ENCODE measurements around the gene EPN2. TPM values are rescaled to one million over a fixed set of nuclear protein-coding genes. Genes with fewer than 3 reads are reported as not detected.

The EPN2 gene
- total RNA-seq, 6 donors from 2014 or later: 26.3 to 64.5 (median 47.9) TPM

- no peak for TF ChIP-seq EP300 (IDR thresholded peaks at IDR 0.05)
- no peak for TF ChIP-seq POLR2A (IDR thresholded peaks at IDR 0.05)
- peak in 1 of 2 donors; percentile 27 for TF ChIP-seq POLR2AphosphoS5 (IDR thresholded peaks at IDR 0.05)
- TF ChIP-seq CTCF (IDR thresholded peaks at IDR 0.05): peak in 5 of 6 experiments; percentile 12 to 44 (median 28)
- peak overlapping the region in 2 of 4 donors; percentile 44 to 51 for H3K27ac ChIP-seq
- peak; percentile 44 to 45 for DNase-seq
- peaks cover 0 to 32% (median 6%) of the 10 kb centered on the region in 4 donors for H3K36me3 ChIP-seq
- no peaks in the 10 kb centered on the region for H3K9me3 ChIP-seq
- no peak overlapping the region for H3K4me3 ChIP-seq
- no peaks in the 10 kb centered on the region for H3K27me3 ChIP-seq
- ATAC-seq (ENCODE audit: low FRiP score in 2 of 2): peak in 1 of 2 donors; percentile 55
- WGBS, 2 donors: 61 to 72% methylated on average over 11 to 19 of the region's 19 CpGs
- H3K4me1 ChIP-seq: peaks cover 4 to 20% (median 15%) of the 10 kb centered on the region in 4 donors
Measured at GRCh38 chr17:19317359-19318095, 80.4 kb downstream of the EPN2 start.

GRCh38 chr17:19318611-19319010, 81.4 kb downstream of the EPN2 start:
- WGBS, 2 donors: 82 to 83% methylated on average over 6 of the region's 6 CpGs
- Histone ChIP-seq H3K4me1 (peaks cover 4 to 11% (median 10%) of the 10 kb centered on the region in 4 donors), H3K36me3 (peaks cover 0 to 22% (median 0%) of the 10 kb centered on the region in 4 donors), H3K27me3 (no peaks in the 10 kb centered on the region), H3K4me3 (no peak overlapping the region), H3K27ac (no peak overlapping the region), H3K9me3 (no peaks in the 10 kb centered on the region)
- TF ChIP-seq POLR2AphosphoS5 (IDR thresholded peaks at IDR 0.05) (no peak), EP300 (IDR thresholded peaks at IDR 0.05) (no peak), POLR2A (IDR thresholded peaks at IDR 0.05) (no peak), CTCF (IDR thresholded peaks at IDR 0.05) (no peak)
- no peak for ATAC-seq (ENCODE audit: low FRiP score in 2 of 2)
- no peak for DNase-seq

DNA sequence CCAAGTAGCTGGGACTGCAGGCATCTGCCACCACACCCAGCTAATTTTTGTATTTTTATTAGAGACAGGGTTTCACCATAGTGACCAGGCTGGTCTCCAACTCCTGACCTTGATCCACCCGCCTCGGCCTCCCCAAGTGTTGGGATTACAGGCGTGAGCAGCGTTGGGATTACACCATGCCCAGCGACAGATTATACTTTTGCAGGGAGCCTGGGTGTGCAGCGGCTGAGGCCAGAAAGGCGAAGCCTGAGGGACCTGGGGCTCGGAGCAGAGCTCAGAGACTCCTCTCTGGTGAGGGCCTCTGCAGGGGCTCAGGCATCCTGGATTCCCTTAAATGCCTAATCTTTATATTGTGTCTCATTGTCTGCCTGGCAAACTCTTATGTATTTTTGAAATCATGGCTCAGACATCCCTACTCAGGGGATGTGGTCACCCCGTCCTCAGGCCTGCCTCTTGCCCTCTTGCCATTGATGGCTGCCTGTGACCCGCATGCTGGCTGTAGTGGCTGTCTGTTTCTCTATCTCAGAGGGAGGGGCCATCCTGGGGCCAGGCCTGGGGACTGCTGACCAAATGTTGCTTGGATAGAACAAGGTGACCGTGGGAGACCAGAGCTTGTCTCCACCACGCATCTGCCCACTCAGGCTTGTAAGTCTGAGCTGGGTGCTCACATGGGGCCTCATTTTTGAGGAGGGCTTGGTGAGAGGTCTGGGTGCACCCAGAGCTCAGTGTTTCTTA, 82.8 kb downstream of the EPN2 start:
- no peaks in the 10 kb centered on the region for H3K9me3 ChIP-seq
- 96 to 99% methylated on average over 9 to 12 of the region's 12 CpGs for WGBS, 2 donors
- no peak for DNase-seq

GRCh38 chr17:19320876-19321275, 83.7 kb downstream of the EPN2 start:
- DNase-seq (no peak), ATAC-seq (ENCODE audit: low FRiP score in 2 of 2) (no peak)
- Histone ChIP-seq H3K4me1 (peaks cover 0 to 6% (median 4%) of the 10 kb centered on the region in 4 donors), H3K27me3 (no peaks in the 10 kb centered on the region), H3K27ac (no peak overlapping the region), H3K9me3 (no peaks in the 10 kb centered on the region), H3K4me3 (no peak overlapping the region), H3K36me3 (peaks cover 0 to 10% (median 0%) of the 10 kb centered on the region in 4 donors)
- TF ChIP-seq CTCF (IDR thresholded peaks at IDR 0.05): no peak
- no peak for TF ChIP-seq EP300 (IDR thresholded peaks at IDR 0.05)
- TF ChIP-seq POLR2AphosphoS5 (IDR thresholded peaks at IDR 0.05): no peak
- no peak for TF ChIP-seq POLR2A (IDR thresholded peaks at IDR 0.05)
- 90 to 94% methylated on average over 2 to 4 of the region's 5 CpGs for WGBS, 2 donors

More for the DNA sequence above, 82.8 kb downstream of the EPN2 start:
- no peak overlapping the region for H3K27ac ChIP-seq
- no peak overlapping the region for H3K4me3 ChIP-seq
- TF ChIP-seq POLR2A (IDR thresholded peaks at IDR 0.05) (no peak), POLR2AphosphoS5 (IDR thresholded peaks at IDR 0.05) (no peak), EP300 (IDR thresholded peaks at IDR 0.05) (no peak), CTCF (IDR thresholded peaks at IDR 0.05) (no peak)
- ATAC-seq (ENCODE audit: low FRiP score in 2 of 2): no peak
- peaks cover 0 to 13% (median 0%) of the 10 kb centered on the region in 4 donors for H3K36me3 ChIP-seq
- H3K27me3 ChIP-seq: no peaks in the 10 kb centered on the region
- peaks cover 0 to 6% (median 4%) of the 10 kb centered on the region in 4 donors for H3K4me1 ChIP-seq
